ENCODE results near the gene ZNF862.

DNA sequence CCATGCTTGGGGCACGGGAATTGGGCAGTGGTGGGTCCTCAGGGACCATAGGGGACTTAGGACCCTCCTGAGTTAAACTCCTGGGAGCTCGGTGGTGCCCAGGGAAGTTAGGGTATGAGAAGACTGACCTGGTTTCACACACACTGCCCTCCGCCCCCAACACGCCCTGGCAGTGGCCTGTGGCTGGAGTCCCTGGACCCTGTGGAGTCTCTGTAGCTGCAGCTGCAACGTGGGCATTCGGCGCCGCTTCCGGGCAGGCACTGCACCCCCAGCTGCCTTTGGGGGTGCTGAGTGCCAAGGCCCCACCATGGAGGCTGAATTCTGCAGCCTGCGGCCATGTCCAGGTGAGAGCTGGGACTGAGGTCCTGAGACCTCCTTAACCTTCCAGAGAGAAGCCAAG lies 29.9 kb upstream of the ZNF862 start:
- no peak for TF ChIP-seq POLR2AphosphoS5 (IDR thresholded peaks at IDR 0.05; ENCODE audit: low read depth, low read length)
- TF ChIP-seq, protein P1, sequence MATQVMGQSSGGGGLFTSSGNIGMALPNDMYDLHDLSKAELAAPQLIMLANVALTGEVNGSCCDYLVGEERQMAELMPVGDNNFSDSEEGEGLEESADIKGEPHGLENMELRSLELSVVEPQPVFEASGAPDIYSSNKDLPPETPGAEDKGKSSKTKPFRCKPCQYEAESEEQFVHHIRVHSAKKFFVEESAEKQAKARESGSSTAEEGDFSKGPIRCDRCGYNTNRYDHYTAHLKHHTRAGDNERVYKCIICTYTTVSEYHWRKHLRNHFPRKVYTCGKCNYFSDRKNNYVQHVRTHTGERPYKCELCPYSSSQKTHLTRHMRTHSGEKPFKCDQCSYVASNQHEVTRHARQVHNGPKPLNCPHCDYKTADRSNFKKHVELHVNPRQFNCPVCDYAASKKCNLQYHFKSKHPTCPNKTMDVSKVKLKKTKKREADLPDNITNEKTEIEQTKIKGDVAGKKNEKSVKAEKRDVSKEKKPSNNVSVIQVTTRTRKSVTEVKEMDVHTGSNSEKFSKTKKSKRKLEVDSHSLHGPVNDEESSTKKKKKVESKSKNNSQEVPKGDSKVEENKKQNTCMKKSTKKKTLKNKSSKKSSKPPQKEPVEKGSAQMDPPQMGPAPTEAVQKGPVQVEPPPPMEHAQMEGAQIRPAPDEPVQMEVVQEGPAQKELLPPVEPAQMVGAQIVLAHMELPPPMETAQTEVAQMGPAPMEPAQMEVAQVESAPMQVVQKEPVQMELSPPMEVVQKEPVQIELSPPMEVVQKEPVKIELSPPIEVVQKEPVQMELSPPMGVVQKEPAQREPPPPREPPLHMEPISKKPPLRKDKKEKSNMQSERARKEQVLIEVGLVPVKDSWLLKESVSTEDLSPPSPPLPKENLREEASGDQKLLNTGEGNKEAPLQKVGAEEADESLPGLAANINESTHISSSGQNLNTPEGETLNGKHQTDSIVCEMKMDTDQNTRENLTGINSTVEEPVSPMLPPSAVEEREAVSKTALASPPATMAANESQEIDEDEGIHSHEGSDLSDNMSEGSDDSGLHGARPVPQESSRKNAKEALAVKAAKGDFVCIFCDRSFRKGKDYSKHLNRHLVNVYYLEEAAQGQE (IDR thresholded peaks at IDR 0.05; ENCODE audit: insufficient read depth in 1 of 2, low read depth in 2 of 2, low read length in 2 of 2), result no peak
- no peak for TF ChIP-seq SIN3A (IDR thresholded peaks at IDR 0.05; ENCODE audit: borderline replicate concordance, insufficient read depth, low read length)

Data from PFSK-1 (cell line).